HL-60/S4 treated with retinoic acid at 250 ng/mL for 4 days and 3 days (cell line): ENCODE measurements around the gene NTSR2.

Experiments used
- in situ Hi-C: fragments of 300-500 bp; cut with MboI; formaldehyde crosslinking; loops from 2 replicates; pipeline ENCODE4 v1.7.0; 2022; ENCODE audit warnings: low sequenced_read_pairs

The NTSR2 gene

GRCh38 chr2:11658208-11659114 is 11.5 kb downstream of the NTSR2 start:
- in situ Hi-C loops = no loop called here

GRCh38 chr2:11657646-11658045 is 12.3 kb downstream of the NTSR2 start:
- in situ Hi-C loops = no loop called here

- in situ Hi-C loops = no loop called here
Observed at GRCh38 chr2:11657195-11657594, 12.8 kb downstream of the NTSR2 start.

- in situ Hi-C loops = no loop called here
Observed at GRCh38 chr2:11656671-11657101, 13.3 kb downstream of the NTSR2 start.

GRCh38 chr2:11656252-11656651 is 13.7 kb downstream of the NTSR2 start:
- in situ Hi-C loops = no loop called here

- in situ Hi-C loops = no loop called here
Observed at GRCh38 chr2:11655495-11655894, 14.5 kb downstream of the NTSR2 start.

- in situ Hi-C loops = no loop called here
Observed at GRCh38 chr2:11652553-11652952, 17.4 kb downstream of the NTSR2 start.

- in situ Hi-C loops = no loop called here
Observed at GRCh38 chr2:11651856-11652548, 18.0 kb downstream of the NTSR2 start.

GRCh38 chr2:11649093-11649492 is 20.9 kb downstream of the NTSR2 start:
- in situ Hi-C loops = no loop called here

GRCh38 chr2:11647834-11648600 is 22.0 kb downstream of the NTSR2 start:
- in situ Hi-C loops = no loop called here

GRCh38 chr2:11646530-11646929 is 23.5 kb downstream of the NTSR2 start:
- in situ Hi-C loops = no loop called here

- in situ Hi-C loops = no loop called here
Observed at GRCh38 chr2:11644293-11644692, 25.7 kb downstream of the NTSR2 start.

- in situ Hi-C loops = no loop called here
Observed at GRCh38 chr2:11642972-11643371, 27.0 kb downstream of the NTSR2 start.

GRCh38 chr2:11640132-11640531 is 29.9 kb downstream of the NTSR2 start:
- in situ Hi-C loops = no loop called here

- in situ Hi-C loops = no loop called here
Observed at GRCh38 chr2:11639503-11639902, 30.5 kb downstream of the NTSR2 start.

GRCh38 chr2:11637546-11637945 is 32.4 kb downstream of the NTSR2 start:
- in situ Hi-C loops = no loop called here

- in situ Hi-C loops = no loop called here
Observed at GRCh38 chr2:11636593-11637295, 33.3 kb downstream of the NTSR2 start.

GRCh38 chr2:11635141-11635540 is 34.9 kb downstream of the NTSR2 start:
- in situ Hi-C loops = no loop called here

- in situ Hi-C loops = no loop called here
Observed at GRCh38 chr2:11634584-11634983, 35.4 kb downstream of the NTSR2 start.

GRCh38 chr2:11633923-11634478 is 36.0 kb downstream of the NTSR2 start:
- in situ Hi-C loops = no loop called here
